Esophagus squamous epithelium (tissue), 4 donors: ENCODE data around the gene PDGFD.

Experiments used
- POLR2A ChIP-seq, 4 donors: fragments of 450-650 bp; IDR thresholded peaks; one replicate each; pipeline ENCODE4 v1.6.1; 2017; ENCODE audit warnings: antibody characterized with exemption in 4 of 4, mild to moderate bottlenecking in 4 of 4, moderate library complexity in 3 of 4
- TF ChIP-seq, protein P1 (sequence below), 6 experiments: fragments of 450-650 bp in 4 of 6; fragments of 200-600 bp in 2 of 6; sonication (generic) in 2 of 6; IDR thresholded peaks; one replicate each; pipeline ENCODE4 v1.5.1; 2016 to 2019; ENCODE audit warnings: antibody characterized with exemption in 6 of 6, mild to moderate bottlenecking in 4 of 6, moderate library complexity in 4 of 6

DNA sequence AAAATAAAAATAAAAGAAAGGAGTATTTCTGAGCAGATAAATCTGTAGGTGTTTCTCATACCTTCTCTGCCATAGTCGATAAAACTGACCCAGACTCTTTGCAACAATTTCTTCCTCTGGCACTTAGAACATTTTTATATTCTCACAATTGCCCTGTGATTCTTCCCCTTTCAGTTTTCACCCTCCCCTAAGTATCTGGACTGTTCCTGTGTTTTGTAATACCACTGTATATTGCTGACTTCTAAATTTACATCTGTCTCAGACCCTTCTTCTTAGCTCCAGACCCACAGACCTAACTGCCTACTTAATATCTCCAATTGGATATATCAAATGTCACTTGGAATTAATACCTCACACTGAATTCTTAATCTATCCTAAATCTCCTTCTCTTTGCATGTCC, 261.0 kb downstream of the PDGFD start:
- TF ChIP-seq POLR2A (IDR thresholded peaks at IDR 0.05): no peak
- TF ChIP-seq, protein P1, sequence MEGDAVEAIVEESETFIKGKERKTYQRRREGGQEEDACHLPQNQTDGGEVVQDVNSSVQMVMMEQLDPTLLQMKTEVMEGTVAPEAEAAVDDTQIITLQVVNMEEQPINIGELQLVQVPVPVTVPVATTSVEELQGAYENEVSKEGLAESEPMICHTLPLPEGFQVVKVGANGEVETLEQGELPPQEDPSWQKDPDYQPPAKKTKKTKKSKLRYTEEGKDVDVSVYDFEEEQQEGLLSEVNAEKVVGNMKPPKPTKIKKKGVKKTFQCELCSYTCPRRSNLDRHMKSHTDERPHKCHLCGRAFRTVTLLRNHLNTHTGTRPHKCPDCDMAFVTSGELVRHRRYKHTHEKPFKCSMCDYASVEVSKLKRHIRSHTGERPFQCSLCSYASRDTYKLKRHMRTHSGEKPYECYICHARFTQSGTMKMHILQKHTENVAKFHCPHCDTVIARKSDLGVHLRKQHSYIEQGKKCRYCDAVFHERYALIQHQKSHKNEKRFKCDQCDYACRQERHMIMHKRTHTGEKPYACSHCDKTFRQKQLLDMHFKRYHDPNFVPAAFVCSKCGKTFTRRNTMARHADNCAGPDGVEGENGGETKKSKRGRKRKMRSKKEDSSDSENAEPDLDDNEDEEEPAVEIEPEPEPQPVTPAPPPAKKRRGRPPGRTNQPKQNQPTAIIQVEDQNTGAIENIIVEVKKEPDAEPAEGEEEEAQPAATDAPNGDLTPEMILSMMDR (IDR thresholded peaks at IDR 0.05): no peak
